IMR-90 (cell line): ENCODE results near the gene POMT1. TPM values are rescaled to one million over a fixed set of nuclear protein-coding genes. Genes with fewer than 3 reads are reported as not detected.

Experiments
- ATAC-seq: fragments of 200-7000 bp; cut with Tn5 transposase; 2 replicates; pipeline ENCODE4 v1.9.1; 2020; ENCODE audit warnings: low read depth, mild to moderate bottlenecking, moderate library complexity
- BruUV-seq: library from RNA; stranded (reverse); fragments of 400-500 nt; replicated peaks from 2 replicates; lab custom pipeline; 2021; lab: Mats Ljungman, UMichigan
- CTCF ChIA-PET: fragments of 300-600 bp; formaldehyde crosslinking; extraction: SDS; loops from one replicate; lab custom pipeline; 2021; ENCODE audit warnings: antibody characterized with exemption; lab: Yijun Ruan, JAX
- POLR2A ChIA-PET: fragments of 300-600 bp; sonication (Branson Sonifier 250); formaldehyde crosslinking; loops from one replicate; lab custom pipeline; 2022; ENCODE audit warnings: antibody characterized with exemption; ENCODE audit not compliant: unreplicated experiment; lab: Charles Lee
- DNase-seq: peaks from one replicate; pipeline ENCODE4 v3.0.0; 2013
- H2AFZ ChIP-seq: replicated peaks from 2 replicates; pipeline ENCODE3; 2013; ENCODE audit warnings: low read length, mild to moderate bottlenecking; ENCODE audit not compliant: poor library complexity
- H2AK5ac ChIP-seq: 2 replicates; pipeline ENCODE4 v1.6.1; 2013; ENCODE audit warnings: low read depth, low read length, inconsistent platforms
- H2AK9ac ChIP-seq: replicated peaks from 2 replicates; pipeline ENCODE3; 2013; ENCODE audit warnings: mild to moderate bottlenecking, low read depth, low read length, moderate library complexity; ENCODE audit not compliant: poor library complexity
- H2BK120ac ChIP-seq: 2 replicates; pipeline ENCODE4 v1.6.1; 2013; ENCODE audit warnings: low read depth, low read length, inconsistent platforms
- H2BK15ac ChIP-seq: 3 replicates; pipeline ENCODE4 v1.6.1; 2013; ENCODE audit warnings: low read depth, low read length, inconsistent platforms
- H2BK20ac ChIP-seq: 2 replicates; pipeline ENCODE4 v1.6.1; 2013; ENCODE audit warnings: low read depth, mild to moderate bottlenecking, inconsistent platforms, low read length, moderate library complexity
- H2BK5ac ChIP-seq: 2 replicates; pipeline ENCODE4 v1.6.1; 2013; ENCODE audit warnings: mild to moderate bottlenecking, low read depth, low read length, inconsistent platforms; ENCODE audit not compliant: poor library complexity, severe bottlenecking
- H3K14ac ChIP-seq: replicated peaks from 2 replicates; pipeline ENCODE4 v1.6.1; 2013; ENCODE audit warnings: low read depth, low read length, inconsistent platforms
- H3K18ac ChIP-seq: 2 replicates; pipeline ENCODE4 v1.6.1; 2013; ENCODE audit warnings: low read depth, low read length, control low read depth
- H3K23ac ChIP-seq: 2 replicates; pipeline ENCODE4 v1.6.1; 2013; ENCODE audit warnings: low read depth, low read length, inconsistent platforms
- H3K27ac ChIP-seq: 2 replicates; pipeline ENCODE4 v1.5.1; 2013; ENCODE audit warnings: mild to moderate bottlenecking, control low read depth, low read length; ENCODE audit not compliant: insufficient read depth
- H3K27me3 ChIP-seq: 2 replicates; pipeline ENCODE4 v1.6.1; 2013; ENCODE audit warnings: low read length; ENCODE audit not compliant: control insufficient read depth, insufficient read depth
- H3K36me3 ChIP-seq: 2 replicates; pipeline ENCODE4 v1.6.1; 2013; ENCODE audit warnings: low read length, mixed read lengths; ENCODE audit not compliant: control insufficient read depth, insufficient read depth
- H3K4ac ChIP-seq: 2 replicates; pipeline ENCODE4 v1.6.1; 2013; ENCODE audit warnings: low read depth, low read length, inconsistent platforms
- H3K4me1 ChIP-seq: 2 replicates; pipeline ENCODE4 v1.6.1; 2013; ENCODE audit warnings: low read length, mixed read lengths; ENCODE audit not compliant: control insufficient read depth, insufficient read depth
- H3K4me2 ChIP-seq: 2 replicates; pipeline ENCODE4 v1.6.1; 2013; ENCODE audit warnings: low read depth, mild to moderate bottlenecking, control low read depth, low read length, moderate library complexity
- H3K4me3 ChIP-seq: 2 replicates; pipeline ENCODE4 v1.5.1; 2013; ENCODE audit warnings: low read depth, mild to moderate bottlenecking, control low read depth, low read length, moderate library complexity; ENCODE audit not compliant: insufficient read depth
- H3K56ac ChIP-seq: 2 replicates; pipeline ENCODE4 v1.6.1; 2013; ENCODE audit warnings: low read length, inconsistent platforms; ENCODE audit not compliant: insufficient read depth; ENCODE audit errors: extremely low read depth
- H3K79me1 ChIP-seq, 2 experiments: 2 replicates each; pipeline ENCODE4 v1.6.1; 2013; ENCODE audit warnings: low read length in 2 of 2, inconsistent platforms in 1 of 2, low read depth in 1 of 2
- H3K9ac ChIP-seq: 2 replicates; pipeline ENCODE4 v1.6.1; 2013; ENCODE audit warnings: low read depth, low read length, control low read depth
- H3K9me1 ChIP-seq: 2 replicates; pipeline ENCODE4 v1.6.1; 2013; ENCODE audit warnings: low read length, inconsistent platforms; ENCODE audit not compliant: insufficient read depth
- H3K9me3 ChIP-seq: 2 replicates; pipeline ENCODE4 v1.6.1; 2013; ENCODE audit warnings: low read length; ENCODE audit not compliant: control insufficient read depth, insufficient read depth
- H4K20me1 ChIP-seq: 2 replicates; pipeline ENCODE4 v1.6.1; 2013; ENCODE audit warnings: low read length, inconsistent platforms; ENCODE audit not compliant: insufficient read depth
- H4K5ac ChIP-seq: 2 replicates; pipeline ENCODE4 v1.6.1; 2013; ENCODE audit warnings: mild to moderate bottlenecking, low read depth, low read length, control low read depth
- H4K8ac ChIP-seq, 2 experiments: 2 replicates each; pipeline ENCODE4 v1.6.1; 2013; ENCODE audit warnings: low read depth in 2 of 2, low read length in 2 of 2, control low read depth in 1 of 2, inconsistent platforms in 1 of 2
- H4K91ac ChIP-seq: 2 replicates; pipeline ENCODE4 v1.6.1; 2013; ENCODE audit warnings: low read depth, low read length, inconsistent platforms; ENCODE audit not compliant: insufficient read depth
- CHD1 ChIP-seq: IDR thresholded peaks from 2 replicates; pipeline ENCODE4 v1.6.1; 2012; ENCODE audit warnings: low read depth, low read length, improper control_type of control experiment
- ELK1 ChIP-seq: fragments of 150-350 bp; IDR thresholded peaks from 2 replicates; pipeline ENCODE4 v1.6.1; 2016; ENCODE audit warnings: low read depth, mild to moderate bottlenecking, low read length, moderate library complexity, borderline replicate concordance
- FOS ChIP-seq: fragments of 150-350 bp; IDR thresholded peaks from 2 replicates; pipeline ENCODE4 v1.6.1; 2016; ENCODE audit warnings: low read depth, low read length
- MAFK ChIP-seq: IDR thresholded peaks from 2 replicates; pipeline ENCODE4 v1.6.1; 2012; ENCODE audit warnings: low read depth, low read length, improper control_type of control experiment
- MAZ ChIP-seq: IDR thresholded peaks from 2 replicates; pipeline ENCODE4 v1.6.1; 2012; ENCODE audit warnings: low read depth, mild to moderate bottlenecking, low read length, improper control_type of control experiment, moderate library complexity, borderline replicate concordance
- MXI1 ChIP-seq: IDR thresholded peaks from 2 replicates; pipeline ENCODE4 v1.6.1; 2012; ENCODE audit warnings: low read depth, mild to moderate bottlenecking, low read length, moderate library complexity, borderline replicate concordance
- NFE2L2 ChIP-seq: fragments of 150-350 bp; IDR thresholded peaks from 2 replicates; pipeline ENCODE4 v1.6.1; 2016; ENCODE audit warnings: low read depth, mild to moderate bottlenecking, low read length
- RAD21 ChIP-seq: IDR thresholded peaks from 2 replicates; pipeline ENCODE4 v1.6.1; 2012; ENCODE audit warnings: low read length, improper control_type of control experiment
- RCOR1 ChIP-seq: IDR thresholded peaks from 2 replicates; pipeline ENCODE4 v1.6.1; 2012; ENCODE audit warnings: mild to moderate bottlenecking, low read length, improper control_type of control experiment; ENCODE audit not compliant: insufficient replicate concordance
- RFX5 ChIP-seq: IDR thresholded peaks from 2 replicates; pipeline ENCODE4 v1.8.0; 2012; ENCODE audit warnings: low read depth, mild to moderate bottlenecking, low read length, moderate library complexity
- SMC3 ChIP-seq: fragments of 150-350 bp; IDR thresholded peaks from 2 replicates; pipeline ENCODE4 v1.6.1; 2016; ENCODE audit warnings: low read depth, mild to moderate bottlenecking, antibody characterized with exemption, low read length, moderate library complexity
- WGBS, 2 experiments: methylation state at CpG; one replicate each; pipeline versions ENCODE4 v1.1.5 to v1.1.7; 2013; ENCODE audit warnings: missing lambda C conversion rate in 2 of 2; ENCODE audit not compliant: insufficient read length in 1 of 2; ENCODE audit errors: extremely low coverage in 2 of 2; 5-methylcytosine and 5-hydroxymethylcytosine counted together
- dilution Hi-C: fragments of 300-500 bp; cut with HindIII; formaldehyde crosslinking; loops from one replicate; pipeline ENCODE4 v1.14.3; 2018; ENCODE audit warnings: low sequenced_read_pairs; ENCODE audit not compliant: unreplicated experiment
- in situ Hi-C: fragments of 300-500 bp; cut with MboI; formaldehyde crosslinking; loops from 3 replicates; pipeline ENCODE4 v1.14.3; 2019; ENCODE audit warnings: low sequenced_read_pairs, inconsistent platforms, mixed read lengths
- intact Hi-C: fragments of 100-400 bp; cut with micrococcal nuclease; formaldehyde crosslinking; loops from 2 replicates; pipeline ENCODE4 v1.10.0; 2022
- polyA plus RNA-seq, 3 experiments: library from polyadenylated mRNA; depleted of rRNA; stranded (reverse); fragments of >200 nt; gene quantifications; 2 replicates each; pipeline ENCODE4 v1.2.3, GENCODE V29; 2012; ENCODE audit warnings: low replicate concordance in 1 of 3
- total RNA-seq: library from RNA; depleted of rRNA; stranded (reverse); fragments of >200 nt; gene quantifications from 2 replicates; pipeline ENCODE4 v1.2.3, GENCODE V29; 2012
- TF ChIP-seq, protein P1 (sequence below): conservative IDR thresholded peaks from 2 replicates; pipeline ENCODE4 v1.5.1; 2012; ENCODE audit warnings: mild to moderate bottlenecking, low read depth, low read length, improper control_type of control experiment
- TF ChIP-seq, protein P2 (sequence below): fragments of 150-350 bp; IDR thresholded peaks from 2 replicates; pipeline ENCODE4 v1.6.1; 2017; ENCODE audit warnings: mild to moderate bottlenecking, antibody characterized with exemption, low read length, low read depth

The POMT1 gene
- total and polyA plus RNA-seq, 2 of the 4 experiments (the other 2 are of a cell fraction), result 24.2 to 36.5 TPM

DNA sequence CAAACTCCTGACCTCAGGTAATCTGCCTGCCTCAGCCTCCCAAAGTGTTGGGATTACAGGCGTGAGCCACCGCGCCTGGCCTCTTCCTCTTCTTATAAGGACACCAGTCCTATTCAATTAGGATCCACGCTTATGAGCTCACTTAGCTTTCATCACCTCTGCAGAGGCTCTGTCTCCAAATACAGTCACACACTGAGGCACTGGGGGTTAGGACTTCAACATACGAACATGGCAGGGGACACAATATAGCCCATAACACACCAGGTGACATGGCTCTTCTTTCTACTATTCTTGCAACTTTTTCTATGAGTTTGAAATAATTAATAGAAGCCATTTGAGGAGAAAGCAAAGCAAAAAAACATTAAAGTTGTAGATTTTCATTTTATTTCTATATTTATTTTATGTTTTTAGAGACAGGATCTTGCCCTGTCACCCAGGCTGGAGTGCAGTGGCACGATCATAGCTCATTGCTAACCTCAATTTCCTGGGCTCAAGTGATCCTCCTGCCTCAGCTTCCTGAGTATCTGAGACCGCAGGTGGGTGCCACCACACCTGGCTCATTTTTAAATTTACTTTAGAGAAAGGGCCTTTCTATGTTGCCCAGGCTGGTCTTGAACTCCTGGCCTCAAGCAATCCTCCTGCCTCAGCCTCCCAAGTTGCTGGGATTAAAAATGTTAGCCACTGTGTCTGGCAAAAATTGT is 36.7 kb downstream of the POMT1 start:
- Histone ChIP-seq H3K18ac (no peak overlapping the region), H4K20me1 (no peaks in the 10 kb centered on the region), H4K5ac (no peak overlapping the region), H3K9me1 (no peaks in the 10 kb centered on the region), H2AK9ac (no peak overlapping the region), H2AK5ac (no peak overlapping the region), H4K8ac (no peak overlapping the region), H3K56ac (no peak overlapping the region), H3K4ac (no peak overlapping the region), H3K27ac (no peak overlapping the region), H3K4me3 (no peak overlapping the region), H2BK20ac (no peak overlapping the region), H3K36me3 (no peaks in the 10 kb centered on the region), H2BK15ac (no peak overlapping the region), H3K14ac (no peak overlapping the region), H3K79me1 (no peaks in the 10 kb centered on the region), H2BK5ac (no peak overlapping the region), H2BK120ac (no peak overlapping the region), H3K9me3 (peaks cover 22% of the 10 kb centered on the region), H3K4me1 (no peaks in the 10 kb centered on the region), H2AFZ (no peak overlapping the region), H3K23ac (no peak overlapping the region), H4K91ac (no peak overlapping the region), H3K27me3 (peaks cover 13% of the 10 kb centered on the region), H3K4me2 (no peak overlapping the region), H3K9ac (no peak overlapping the region)
- in situ Hi-C loops (no loop called here), dilution Hi-C loops (no loop called here), intact Hi-C loops (no loop called here)
- no peak for ATAC-seq
- WGBS, 2 experiments, result no CpG with 5 or more reads among the region's 7 CpGs
- DNase-seq, result no peak
- BruUV-seq, result no TSS peak
- CTCF ChIA-PET, result no interaction called here
- POLR2A ChIA-PET, result no interaction called here
- TF ChIP-seq MAZ, result no peak
- TF ChIP-seq RCOR1, result no peak
- no peak for TF ChIP-seq SMC3
- TF ChIP-seq NFE2L2, result no peak
- no peak for TF ChIP-seq FOS
- TF ChIP-seq, protein P1, sequence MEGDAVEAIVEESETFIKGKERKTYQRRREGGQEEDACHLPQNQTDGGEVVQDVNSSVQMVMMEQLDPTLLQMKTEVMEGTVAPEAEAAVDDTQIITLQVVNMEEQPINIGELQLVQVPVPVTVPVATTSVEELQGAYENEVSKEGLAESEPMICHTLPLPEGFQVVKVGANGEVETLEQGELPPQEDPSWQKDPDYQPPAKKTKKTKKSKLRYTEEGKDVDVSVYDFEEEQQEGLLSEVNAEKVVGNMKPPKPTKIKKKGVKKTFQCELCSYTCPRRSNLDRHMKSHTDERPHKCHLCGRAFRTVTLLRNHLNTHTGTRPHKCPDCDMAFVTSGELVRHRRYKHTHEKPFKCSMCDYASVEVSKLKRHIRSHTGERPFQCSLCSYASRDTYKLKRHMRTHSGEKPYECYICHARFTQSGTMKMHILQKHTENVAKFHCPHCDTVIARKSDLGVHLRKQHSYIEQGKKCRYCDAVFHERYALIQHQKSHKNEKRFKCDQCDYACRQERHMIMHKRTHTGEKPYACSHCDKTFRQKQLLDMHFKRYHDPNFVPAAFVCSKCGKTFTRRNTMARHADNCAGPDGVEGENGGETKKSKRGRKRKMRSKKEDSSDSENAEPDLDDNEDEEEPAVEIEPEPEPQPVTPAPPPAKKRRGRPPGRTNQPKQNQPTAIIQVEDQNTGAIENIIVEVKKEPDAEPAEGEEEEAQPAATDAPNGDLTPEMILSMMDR, result no peak
- TF ChIP-seq, protein P2, sequence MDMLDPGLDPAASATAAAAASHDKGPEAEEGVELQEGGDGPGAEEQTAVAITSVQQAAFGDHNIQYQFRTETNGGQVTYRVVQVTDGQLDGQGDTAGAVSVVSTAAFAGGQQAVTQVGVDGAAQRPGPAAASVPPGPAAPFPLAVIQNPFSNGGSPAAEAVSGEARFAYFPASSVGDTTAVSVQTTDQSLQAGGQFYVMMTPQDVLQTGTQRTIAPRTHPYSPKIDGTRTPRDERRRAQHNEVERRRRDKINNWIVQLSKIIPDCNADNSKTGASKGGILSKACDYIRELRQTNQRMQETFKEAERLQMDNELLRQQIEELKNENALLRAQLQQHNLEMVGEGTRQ, result no peak
- no peak for TF ChIP-seq RFX5
- TF ChIP-seq ELK1, result no peak
- TF ChIP-seq MAFK, result no peak
- TF ChIP-seq MXI1, result no peak
- no peak for TF ChIP-seq RAD21
- no peak for TF ChIP-seq CHD1
